HuH-7 (cell line): ENCODE results near the gene LRRC73.
"Not testable (repeated sequence)": the region's sequence is repeated elsewhere in the genome, so short reads cannot be mapped to it uniquely, and the experiment has no call there.

Source experiments
- DNase-seq: peaks from one replicate; pipeline ENCODE4 v3.0.0; 2011; ENCODE audit warnings: low spot score

LRRC73 gene

GRCh38 chr6:43510827-43511163, 649 bp upstream of the LRRC73 start:
- DNase-seq, result no peak

GRCh38 chr6:43509142-43509983, 783 bp downstream of the LRRC73 start:
- no peak for DNase-seq

GRCh38 chr6:43508481-43509141, 1.5 kb downstream of the LRRC73 start:
- no peak for DNase-seq

- peak; percentile 85 for DNase-seq
Measured at GRCh38 chr6:43506667-43507471, 3.3 kb downstream of the LRRC73 start.

GRCh38 chr6:43506171-43506570, 4.0 kb downstream of the LRRC73 start:
- no peak for DNase-seq

- no peak for DNase-seq
Measured at GRCh38 chr6:43505718-43506117, 4.4 kb downstream of the LRRC73 start.

GRCh38 chr6:43504756-43505593, 5.2 kb downstream of the LRRC73 start:
- no peak for DNase-seq

GRCh38 chr6:43503443-43503842, 6.7 kb downstream of the LRRC73 start:
- DNase-seq, result no peak

GRCh38 chr6:43502666-43503065, 7.5 kb downstream of the LRRC73 start:
- DNase-seq, result no peak

GRCh38 chr6:43500921-43501320, 9.2 kb downstream of the LRRC73 start:
- no peak for DNase-seq

GRCh38 chr6:43499028-43499815, 10.9 kb downstream of the LRRC73 start:
- no peak for DNase-seq

- not testable (repeated sequence) for DNase-seq
Measured at GRCh38 chr6:43498291-43498690, 11.9 kb downstream of the LRRC73 start.

- no peak for DNase-seq
Measured at GRCh38 chr6:43497689-43498088, 12.5 kb downstream of the LRRC73 start.

GRCh38 chr6:43497129-43497396, 13.1 kb downstream of the LRRC73 start:
- DNase-seq, result no peak

GRCh38 chr6:43496370-43497128, 13.6 kb downstream of the LRRC73 start:
- peak; percentile 61 for DNase-seq

- no peak for DNase-seq
Measured at GRCh38 chr6:43495409-43495941, 14.7 kb downstream of the LRRC73 start.

- DNase-seq, result no peak
Measured at GRCh38 chr6:43494766-43495165, 15.4 kb downstream of the LRRC73 start.

- DNase-seq, result no peak
Measured at GRCh38 chr6:43494321-43494720, 15.8 kb downstream of the LRRC73 start.

GRCh38 chr6:43493833-43494232, 16.3 kb downstream of the LRRC73 start:
- DNase-seq, result no peak

- no peak for DNase-seq
Measured at GRCh38 chr6:43493230-43493629, 16.9 kb downstream of the LRRC73 start.
